Colon (tissue), 2 donors: Measurements from ENCODE around the gene BORCS6.

Experiments used
- FAIRE-seq: peaks from 2 replicates; lab custom pipeline; 2012; peaks lifted over from hg19 to GRCh38; lab: Jason Lieb, UNC
- donor health status: control.
- donor health status: control.

Gene BORCS6

GRCh38 chr17:8210761-8211458, 20.9 kb upstream of the BORCS6 start:
- FAIRE-seq: no peak

GRCh38 chr17:8209907-8210760, 20.2 kb upstream of the BORCS6 start, which contains the start of gene AURKB:
AURKB (minus strand) TSS chr17:8210575; CDS start chr17:8210224, 351 bp downstream.
- FAIRE-seq: no peak

GRCh38 chr17:8206536-8206935, 16.6 kb upstream of the BORCS6 start:
- FAIRE-seq: no peak

GRCh38 chr17:8204761-8205555, 15.0 kb upstream of the BORCS6 start:
- FAIRE-seq: no peak

- no peak for FAIRE-seq
These were observed 2.3 kb upstream of the BORCS6 start for GRCh38 chr17:8192070-8192815.

- FAIRE-seq: no peak
These were observed 526 bp upstream of the BORCS6 start for GRCh38 chr17:8190506-8190905.

- no peak for FAIRE-seq
These were observed 804 bp downstream of the BORCS6 start for GRCh38 chr17:8189041-8189710.

GRCh38 chr17:8188263-8188839, 1.6 kb downstream of the BORCS6 start:
- no peak for FAIRE-seq

GRCh38 chr17:8187517-8188262, 2.3 kb downstream of the BORCS6 start:
- FAIRE-seq: no peak

- FAIRE-seq: no peak
These were observed 3.0 kb downstream of the BORCS6 start for GRCh38 chr17:8186787-8187516.

GRCh38 chr17:8186446-8186786, 3.6 kb downstream of the BORCS6 start:
- no peak for FAIRE-seq

- no peak for FAIRE-seq
These were observed 4.2 kb downstream of the BORCS6 start for GRCh38 chr17:8185582-8186445.

- no peak for FAIRE-seq
These were observed 12.8 kb downstream of the BORCS6 start for GRCh38 chr17:8176998-8177731.

GRCh38 chr17:8176197-8176940, 13.6 kb downstream of the BORCS6 start, which contains the start of gene TMEM107:
TMEM107 (minus strand) TSS chr17:8176380; CDS start chr17:8176286, 94 bp downstream.
- FAIRE-seq: no peak

- FAIRE-seq: no peak
These were observed 14.2 kb downstream of the BORCS6 start for GRCh38 chr17:8175795-8176196.

GRCh38 chr17:8173871-8174322, 16.1 kb downstream of the BORCS6 start:
- FAIRE-seq: no peak
